Limb (tissue), 2 donors: ENCODE measurements around the gene CD163L1.
"Not testable (repeated sequence)": the region's sequence is repeated elsewhere in the genome, so short reads cannot be mapped to it uniquely, and the experiment has no call there.

ENCODE experiments used
- DNase-seq, 2 donors: peaks; one replicate each; pipeline ENCODE4 v3.0.0-alpha.2; 2016; ENCODE audit errors: extremely low spot score in 2 of 2

Gene CD163L1

GRCh38 chr12:7444076-7444475 lies at the start of gene CD163L1:
TSS of gene CD163L1 (minus strand) at chr12:7444153. CDS start at chr12:7444127, 26 bp downstream.
- DNase-seq: no peak

DNA sequence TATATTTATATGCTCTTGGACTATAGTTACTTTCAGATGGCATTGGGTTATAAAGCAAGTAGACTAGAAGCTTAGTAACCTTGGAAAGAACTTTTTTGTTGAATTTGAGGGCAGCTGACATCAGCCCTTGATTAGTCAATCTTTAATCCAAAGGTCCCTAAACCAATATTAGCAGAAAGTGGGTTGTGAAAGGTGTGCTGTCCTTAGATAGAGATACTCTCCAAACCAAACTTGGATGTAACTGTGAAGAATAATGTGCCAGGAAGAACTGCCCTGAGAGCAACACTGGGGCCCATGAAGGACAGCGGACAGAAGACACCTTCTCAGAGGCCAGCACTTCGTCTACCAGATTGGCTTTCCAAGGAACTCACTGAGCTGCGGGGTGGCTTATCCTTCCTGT lies 49.1 kb upstream of the CD163L1 start:
- DNase-seq: no peak

GRCh38 chr12:7486512-7486911 lies 42.6 kb upstream of the CD163L1 start:
- DNase-seq: no peak

DNA sequence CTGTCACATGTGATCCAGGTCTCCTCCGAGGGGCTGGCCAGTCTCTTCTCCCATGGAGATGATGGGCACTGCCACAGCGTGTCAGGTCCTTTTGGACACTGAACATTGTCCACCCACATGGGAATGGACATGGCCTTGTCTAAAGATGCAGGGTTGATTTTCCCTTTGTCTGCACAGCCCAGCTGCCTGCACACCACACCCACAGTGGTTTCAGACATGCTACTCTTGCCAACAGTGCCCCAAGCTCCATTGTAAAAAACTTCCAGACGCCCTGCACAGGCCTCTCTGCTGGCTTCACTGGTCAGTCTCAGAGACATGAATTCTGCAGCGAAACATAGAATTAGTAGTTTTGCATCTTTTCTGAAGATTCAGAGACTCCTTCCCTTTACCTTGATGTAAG lies 41.1 kb upstream of the CD163L1 start:
- DNase-seq: no peak

GRCh38 chr12:7483343-7483742 lies 39.4 kb upstream of the CD163L1 start:
- no peak for DNase-seq

- DNase-seq: no peak
These were observed 35.8 kb upstream of the CD163L1 start for GRCh38 chr12:7479771-7480170.

GRCh38 chr12:7472060-7472459 lies 28.1 kb upstream of the CD163L1 start:
- DNase-seq: no peak

DNA sequence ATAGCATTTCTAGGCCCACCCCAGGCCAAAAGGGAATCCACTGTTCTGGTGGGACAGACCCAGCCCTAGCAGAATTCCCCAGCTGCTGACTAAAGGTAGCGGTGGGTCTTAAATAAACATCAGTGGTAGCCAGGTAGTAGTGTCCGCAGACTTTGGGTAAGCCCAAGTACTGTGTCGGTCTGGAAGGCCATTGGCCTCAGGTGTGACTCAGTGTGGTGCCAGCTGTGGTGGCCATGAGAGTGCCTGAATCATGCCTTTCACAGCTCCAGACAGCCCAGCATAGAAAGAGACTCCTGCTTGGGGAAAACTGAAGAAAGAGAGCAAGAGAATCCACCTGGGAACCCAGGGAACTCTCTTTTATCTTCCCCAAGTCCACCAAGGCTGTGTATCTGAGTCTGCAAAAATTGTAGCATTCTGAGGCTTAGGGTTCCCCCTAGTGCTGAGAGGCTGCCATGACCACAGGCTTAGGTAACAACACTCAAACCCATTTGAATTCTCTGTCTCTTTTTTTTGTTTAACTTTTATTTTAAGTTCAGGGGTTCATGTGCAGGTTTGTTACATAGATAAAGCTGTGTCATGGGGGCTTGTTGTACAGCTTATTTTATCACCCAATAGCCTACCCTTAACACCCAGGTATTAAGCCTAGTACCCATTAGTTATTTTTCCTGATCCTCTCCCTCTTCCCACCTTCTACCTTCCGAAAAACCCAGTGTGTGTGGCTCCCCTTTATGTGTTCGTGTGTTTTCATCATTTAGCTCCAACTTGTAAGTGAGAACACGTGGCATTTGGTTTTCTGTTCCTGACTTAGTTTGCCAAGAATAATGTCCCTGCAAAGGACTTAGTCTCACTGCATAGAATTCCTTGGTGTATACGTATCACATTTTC lies 16.7 kb upstream of the CD163L1 start:
- peak; percentile 57 to 64 for DNase-seq

DNA sequence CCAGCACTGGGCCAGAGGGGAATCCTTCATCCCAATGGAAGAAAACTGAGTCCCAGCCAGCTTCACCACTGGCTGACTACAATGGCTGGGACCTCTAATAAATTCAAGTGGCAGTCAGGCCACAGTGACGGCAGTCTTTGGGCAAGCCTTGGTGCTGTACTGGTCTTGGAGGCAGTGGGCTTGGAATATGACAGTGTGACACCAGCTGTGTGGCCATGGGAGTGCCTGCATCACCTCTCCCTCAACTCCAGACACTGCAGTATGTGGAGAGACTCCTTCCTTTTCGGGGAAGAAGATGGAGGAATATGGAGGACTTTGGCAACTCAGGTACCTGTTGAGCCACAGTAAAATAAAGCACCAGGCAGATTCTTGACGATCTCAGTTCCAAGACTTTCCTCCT lies 16.0 kb upstream of the CD163L1 start:
- DNase-seq: no peak

- no peak for DNase-seq
These were observed 7.8 kb upstream of the CD163L1 start for GRCh38 chr12:7451756-7452155.

- no peak for DNase-seq
These were observed 6.7 kb upstream of the CD163L1 start for GRCh38 chr12:7450667-7451066.

DNA sequence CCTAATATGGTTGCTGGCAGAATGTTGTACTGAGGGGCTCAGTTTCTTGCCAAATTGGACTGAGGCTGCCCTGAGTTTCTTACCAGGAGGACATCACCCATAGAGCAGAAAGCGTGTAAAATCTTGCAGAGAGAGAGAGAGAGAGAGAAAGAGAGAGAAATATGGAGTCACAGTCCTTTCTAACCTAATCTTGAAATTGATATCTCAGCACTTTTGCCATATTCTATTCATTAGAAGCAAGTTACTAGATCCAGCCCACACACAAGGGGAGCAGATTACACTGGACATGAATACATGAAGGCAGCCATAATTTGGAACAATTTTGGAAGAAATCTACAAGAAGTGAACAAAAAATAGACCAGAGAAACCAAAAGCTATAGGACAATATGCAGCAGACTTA lies 4.1 kb upstream of the CD163L1 start:
- no peak for DNase-seq

- no peak for DNase-seq
These were observed 584 bp upstream of the CD163L1 start for GRCh38 chr12:7444537-7444936.

DNA sequence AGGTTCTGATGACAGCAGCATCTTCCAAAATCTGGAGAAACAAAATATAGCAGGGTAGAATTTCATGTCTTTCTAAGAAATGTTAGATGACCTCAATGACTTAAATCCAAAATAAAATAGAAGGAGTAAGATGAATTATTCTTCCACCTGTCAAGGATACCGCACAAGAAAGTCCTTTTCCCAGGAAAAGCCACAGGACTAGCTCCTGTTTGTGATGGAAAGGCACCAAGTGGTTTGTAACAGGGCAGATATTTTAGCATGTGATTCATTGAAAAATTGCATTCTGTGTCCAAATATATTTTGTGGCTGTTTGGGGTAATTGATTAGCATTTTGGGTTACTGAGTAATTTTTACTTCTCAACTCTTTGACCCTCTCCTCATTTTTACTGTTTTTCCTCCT lies 2.7 kb downstream of the CD163L1 start:
- no peak for DNase-seq

DNA sequence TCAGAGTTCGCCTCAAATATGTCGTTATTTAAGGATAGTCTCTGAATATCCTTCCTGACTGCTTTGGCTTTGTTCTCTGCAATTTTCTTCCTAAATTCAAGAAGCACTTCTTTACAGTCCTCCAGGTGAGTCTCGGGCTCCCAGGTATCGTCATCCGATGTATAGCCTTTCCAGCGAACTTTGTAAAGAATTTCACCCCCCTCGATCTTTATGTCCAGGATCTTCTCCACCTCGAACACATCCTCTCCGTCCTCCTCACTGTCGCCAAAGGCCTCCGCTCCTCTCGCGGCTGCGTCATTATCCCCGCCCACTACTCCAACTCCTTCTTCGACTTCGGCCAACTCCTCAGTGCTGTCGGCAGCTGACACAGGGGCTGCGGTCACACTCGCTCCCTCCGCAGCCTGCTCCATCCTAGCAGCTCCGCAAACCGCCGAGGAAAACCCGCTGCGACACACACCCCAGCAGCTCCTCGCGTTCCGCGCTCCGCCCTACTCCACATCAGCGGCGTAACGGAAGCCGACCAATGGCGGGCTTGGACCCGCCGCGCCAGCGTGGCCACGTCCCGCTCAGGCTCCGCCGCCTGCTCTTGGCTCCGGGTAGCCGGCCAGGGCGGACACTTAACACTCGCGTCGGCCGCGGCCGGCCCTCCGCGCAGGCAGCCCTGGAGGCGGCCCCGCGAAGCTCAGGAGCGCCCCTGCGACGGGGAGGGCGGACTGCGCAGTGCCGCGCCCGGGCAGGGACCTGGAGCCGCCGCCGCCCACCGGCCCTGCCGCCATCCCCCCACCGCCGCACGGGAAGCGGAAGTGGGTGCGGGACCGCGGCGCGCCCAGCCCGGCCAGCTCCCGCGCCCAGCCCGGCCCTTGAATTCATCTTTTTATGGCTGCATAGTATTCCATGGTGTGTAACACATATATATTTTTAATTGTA lies 4.1 kb downstream of the CD163L1 start:
- DNase-seq: peak; percentile 41 to 73

GRCh38 chr12:7438291-7438995 lies 5.5 kb downstream of the CD163L1 start:
- not testable (repeated sequence) for DNase-seq

DNA sequence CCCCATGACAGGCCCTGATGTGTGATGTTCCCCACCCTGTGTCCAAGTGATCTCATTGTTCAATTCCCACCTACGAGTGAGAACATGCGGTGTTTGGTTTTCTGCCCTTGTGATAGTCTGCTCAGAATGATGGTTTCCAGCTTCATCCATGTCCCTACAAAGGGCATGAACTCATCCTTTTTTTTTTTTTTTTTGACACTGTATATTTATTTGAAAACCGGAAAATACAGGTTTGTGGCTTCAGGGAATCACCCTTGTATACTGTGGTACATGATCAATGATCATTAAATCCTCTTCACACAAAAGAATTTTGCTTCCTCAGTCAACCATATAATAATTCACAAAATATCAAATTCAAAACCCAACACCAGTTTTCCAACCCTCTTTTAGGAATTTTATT lies 6.5 kb downstream of the CD163L1 start:
- DNase-seq: not testable (repeated sequence)

DNA sequence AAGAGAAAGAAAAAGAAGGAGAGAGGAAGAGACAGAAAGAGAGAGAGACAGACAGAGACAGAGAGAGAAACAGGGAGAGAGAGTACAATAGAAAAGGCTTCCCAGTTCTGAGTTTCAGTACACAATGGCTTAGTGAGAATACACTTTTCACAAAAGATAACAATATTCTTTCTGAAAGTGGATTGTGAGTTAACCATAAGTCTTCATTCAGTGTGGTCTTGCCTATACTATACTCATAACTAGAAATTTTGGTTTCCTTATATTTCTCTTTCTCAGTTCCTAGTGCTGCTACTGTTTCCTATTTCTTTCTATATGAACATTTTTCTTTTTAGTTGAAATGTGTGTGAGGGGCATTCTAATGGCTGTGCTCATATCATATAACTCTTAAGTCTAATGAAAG lies 9.3 kb downstream of the CD163L1 start:
- DNase-seq: no peak

DNA sequence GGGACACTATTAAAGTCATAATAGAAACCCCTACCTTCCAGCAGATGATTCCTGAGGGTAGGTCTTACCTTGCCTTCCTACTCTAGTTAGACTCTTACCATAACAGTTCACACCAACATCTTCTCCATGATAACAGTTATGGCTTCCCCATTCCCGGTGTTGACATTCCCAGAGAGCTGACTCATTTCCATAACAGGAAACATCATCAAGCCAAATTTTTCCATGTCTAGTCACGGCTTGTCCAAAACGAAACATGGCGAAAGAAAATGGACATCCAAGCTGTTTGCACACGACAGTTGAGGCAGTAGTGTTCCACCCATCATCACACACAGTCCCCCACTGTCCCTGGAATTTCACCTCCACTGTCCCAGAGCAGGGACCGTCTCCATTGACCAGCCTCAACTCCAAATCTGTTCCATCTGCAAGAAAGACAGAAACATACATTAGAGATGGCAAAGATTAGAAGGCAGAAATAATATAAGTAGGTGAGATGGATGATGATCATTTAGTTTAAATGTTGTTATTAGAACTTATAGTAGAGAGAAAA lies 10.6 kb downstream of the CD163L1 start:
- DNase-seq: no peak

DNA sequence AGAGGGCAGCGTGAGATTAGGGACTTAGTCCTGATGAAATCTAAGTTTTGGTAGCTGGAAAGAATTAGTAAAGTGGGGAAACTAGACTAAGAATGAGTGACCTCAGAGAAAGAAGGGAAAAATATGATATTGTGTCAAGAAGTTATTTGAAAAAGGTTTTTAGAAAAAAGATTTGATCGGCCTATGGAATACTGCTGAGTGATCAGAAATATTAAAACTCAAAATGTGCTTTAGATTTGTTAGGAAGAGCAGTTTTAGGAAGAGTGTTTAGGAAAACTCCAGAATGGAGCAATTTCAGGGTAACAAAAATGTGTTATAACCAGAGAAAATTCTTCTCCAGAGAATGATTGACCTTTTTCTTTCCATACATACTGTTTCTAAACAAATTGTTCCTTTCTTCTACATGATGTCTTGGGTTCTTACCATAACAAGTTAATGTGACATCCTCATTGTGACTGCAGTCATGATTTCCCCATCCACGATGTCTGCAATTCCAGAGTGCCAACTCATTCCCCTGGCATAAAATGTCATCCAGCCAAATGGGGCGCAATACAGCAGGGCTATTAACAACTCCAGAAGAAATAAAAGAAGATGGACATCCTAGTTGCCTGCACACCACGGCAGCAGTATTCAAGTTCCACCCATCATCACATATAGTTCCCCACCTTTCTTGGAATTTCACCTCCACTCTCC lies 11.8 kb downstream of the CD163L1 start:
- DNase-seq: no peak

- no peak for DNase-seq
These were observed 32.6 kb downstream of the CD163L1 start for GRCh38 chr12:7411343-7411742.
